GDM1 (cell line): ENCODE data around the gene AKTIP.
A peak's percentile ranks its signal among the peaks of the same experiment; 100 is the strongest.

ENCODE experiments used
- DNase-seq: peaks from one replicate; lab custom pipeline; 2025; lab: John Stamatoyannopoulos, UW

AKTIP gene

GRCh38 chr16:53478965-53479364 lies 24.0 kb downstream of the AKTIP start:
- no peak for DNase-seq

- no peak for DNase-seq
Measured at GRCh38 chr16:53476867-53477266, 26.1 kb downstream of the AKTIP start.

- no peak for DNase-seq
Measured at GRCh38 chr16:53465606-53466280, 37.3 kb downstream of the AKTIP start.

- no peak for DNase-seq
Measured at GRCh38 chr16:53458635-53459034, 44.4 kb downstream of the AKTIP start.

DNA sequence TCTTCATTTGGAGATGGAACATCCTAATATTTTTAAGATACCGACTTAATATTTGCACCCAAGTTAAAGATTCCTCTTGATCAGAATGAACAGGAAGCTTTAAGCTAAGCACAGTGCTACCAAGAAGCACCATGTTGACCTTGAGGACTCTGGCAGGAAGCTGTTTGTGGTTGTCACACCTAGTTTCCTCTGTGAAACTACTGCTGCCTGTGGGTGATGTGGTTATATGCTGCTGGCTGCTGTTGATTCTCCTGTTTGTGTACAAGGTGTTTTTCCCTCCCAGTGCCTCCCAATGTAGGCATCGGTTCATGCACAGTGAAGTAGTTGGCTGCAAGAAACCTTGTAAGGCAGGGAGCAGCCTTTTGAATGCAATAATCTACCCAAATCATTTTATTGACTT lies 45.3 kb downstream of the AKTIP start:
- no peak for DNase-seq

DNA sequence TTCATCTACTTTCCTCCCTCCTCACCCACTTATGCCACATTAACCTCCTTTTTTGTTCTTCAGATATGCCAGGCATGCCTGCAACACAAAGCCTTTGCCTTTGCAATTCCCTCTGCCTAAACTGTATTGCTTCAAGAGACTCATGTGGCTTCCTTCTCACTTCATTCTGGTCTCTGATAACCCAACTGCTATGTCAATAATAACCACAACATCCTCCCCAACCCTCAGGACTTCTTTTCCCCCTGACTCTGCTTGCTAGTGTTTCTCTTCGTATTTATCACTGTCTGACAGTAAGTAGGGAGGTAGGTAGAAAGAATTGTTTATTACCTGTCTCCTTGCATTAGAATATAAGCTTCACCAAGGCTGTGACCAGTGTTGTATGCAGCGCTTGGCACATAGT lies 46.4 kb downstream of the AKTIP start:
- DNase-seq, result no peak

DNA sequence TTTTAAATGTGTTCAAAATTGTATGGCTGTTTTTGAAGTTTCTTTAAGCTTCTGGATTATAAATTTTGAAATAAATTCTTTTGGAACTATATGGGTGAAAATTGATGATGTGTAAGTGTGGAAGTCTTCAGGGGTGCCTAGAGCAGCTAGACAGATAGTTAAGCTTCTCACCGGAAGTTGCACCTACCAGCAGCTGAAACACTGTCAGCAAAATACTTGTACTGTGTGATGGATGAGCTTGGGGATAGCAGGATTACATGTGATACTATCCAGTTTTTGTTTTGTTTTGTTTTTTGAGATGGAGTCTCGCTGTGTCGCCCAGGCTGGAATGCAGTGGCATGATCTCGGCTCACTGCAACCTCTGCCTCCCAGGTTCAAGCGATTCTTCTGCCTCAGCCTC lies 49.1 kb downstream of the AKTIP start:
- no peak for DNase-seq

GRCh38 chr16:53449816-53450517 lies 53.0 kb downstream of the AKTIP start:
- DNase-seq, result peak; percentile 6

DNA sequence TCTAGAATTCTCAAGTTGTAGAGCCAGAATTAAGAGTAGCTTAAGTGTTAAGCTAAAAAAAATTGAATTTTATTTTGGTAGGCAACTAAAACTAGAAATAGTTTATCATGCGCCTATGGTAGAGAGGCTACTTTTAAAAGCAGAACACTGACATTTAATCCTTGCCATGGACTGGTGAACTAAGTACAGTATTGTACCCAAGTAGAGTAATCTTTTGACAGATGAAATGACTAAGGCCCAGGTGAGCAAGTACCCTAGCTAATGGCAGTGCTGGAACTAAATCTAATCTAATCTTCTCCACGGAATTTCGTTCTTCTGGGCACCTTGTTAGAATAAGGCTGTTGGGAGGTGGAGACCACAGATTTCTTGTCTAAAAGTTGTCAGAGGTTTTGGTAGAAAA lies 56.9 kb downstream of the AKTIP start:
- no peak for DNase-seq

DNA sequence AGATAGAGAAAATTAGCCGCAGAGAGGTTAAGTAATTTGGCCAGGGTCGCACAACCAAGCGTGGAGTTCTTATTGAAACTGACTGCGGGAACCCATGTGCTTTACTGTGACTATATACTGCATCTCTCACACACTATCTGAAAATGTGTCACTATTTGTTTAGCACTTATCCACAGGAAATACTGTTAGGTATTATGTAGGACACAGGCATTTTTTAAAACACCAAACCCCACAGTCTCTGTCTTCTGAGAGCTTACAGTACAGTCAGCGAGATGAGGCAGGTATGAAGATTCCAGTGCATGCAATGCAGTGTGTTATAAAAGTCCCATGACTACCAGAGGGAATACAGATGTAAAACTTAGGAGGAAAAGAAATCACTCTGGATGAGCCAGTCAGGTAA lies 57.5 kb downstream of the AKTIP start:
- DNase-seq, result no peak
